Anterior cingulate cortex (tissue), 58 donors: ENCODE results near the gene ZNRF3.
"Not testable (repeated sequence)": the region's sequence is repeated elsewhere in the genome, so short reads cannot be mapped to it uniquely, and the experiment has no call there.

Experiments
- DNase-seq, 58 donors: peaks; one replicate each; lab custom pipeline; 2025; lab: John Stamatoyannopoulos, UW

The ZNRF3 gene

GRCh38 chr22:28905256-28905832, 22.0 kb downstream of the ZNRF3 start:
- no peak for DNase-seq

DNA sequence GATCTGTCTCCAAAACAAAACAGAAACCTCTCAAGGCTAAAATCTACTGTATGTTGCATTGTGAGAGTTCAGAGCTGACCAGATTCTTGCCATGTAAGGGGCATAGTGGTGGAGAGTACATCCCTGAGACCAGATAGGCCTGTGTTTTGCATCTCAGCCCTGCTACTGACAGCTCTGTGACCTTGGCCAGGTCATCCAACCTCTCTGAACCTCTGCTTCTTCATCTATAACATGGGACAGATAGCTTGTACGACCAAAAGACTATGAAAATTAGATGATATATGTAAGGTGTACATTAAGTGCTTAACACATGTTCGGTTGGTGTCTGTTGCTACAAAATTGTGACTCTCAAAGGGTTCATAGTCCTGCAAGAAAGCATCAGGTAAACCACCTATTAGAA, 22.9 kb downstream of the ZNRF3 start:
- no peak for DNase-seq

- no peak for DNase-seq
Observed at GRCh38 chr22:28907311-28908008, 24.1 kb downstream of the ZNRF3 start.

DNA sequence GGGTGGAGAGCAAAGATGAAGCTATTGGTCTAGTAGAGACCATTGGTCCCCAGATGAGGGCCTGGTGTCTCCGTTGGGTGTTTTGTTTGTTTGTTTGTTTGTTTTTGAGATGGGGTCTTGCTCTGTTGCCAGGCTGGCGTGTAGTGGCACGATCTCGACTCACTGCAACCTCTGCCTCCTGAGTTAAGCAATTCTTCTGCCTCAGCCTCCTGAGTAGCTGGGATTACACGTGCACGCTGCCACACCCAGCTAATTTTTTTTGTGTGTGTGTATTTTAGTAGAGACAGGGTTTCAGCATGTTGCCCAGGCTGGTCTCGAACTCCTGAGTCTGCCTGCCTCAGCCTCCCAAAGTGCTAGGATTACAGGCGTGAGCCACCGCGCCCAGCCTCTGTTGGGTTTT, 25.4 kb downstream of the ZNRF3 start:
- DNase-seq = not testable (repeated sequence)

GRCh38 chr22:28909375-28909774, 26.0 kb downstream of the ZNRF3 start:
- DNase-seq = no peak

- DNase-seq = no peak
Observed at GRCh38 chr22:28910569-28911303, 27.4 kb downstream of the ZNRF3 start.

- no peak for DNase-seq
Observed at GRCh38 chr22:28911304-28911690, 27.9 kb downstream of the ZNRF3 start.

DNA sequence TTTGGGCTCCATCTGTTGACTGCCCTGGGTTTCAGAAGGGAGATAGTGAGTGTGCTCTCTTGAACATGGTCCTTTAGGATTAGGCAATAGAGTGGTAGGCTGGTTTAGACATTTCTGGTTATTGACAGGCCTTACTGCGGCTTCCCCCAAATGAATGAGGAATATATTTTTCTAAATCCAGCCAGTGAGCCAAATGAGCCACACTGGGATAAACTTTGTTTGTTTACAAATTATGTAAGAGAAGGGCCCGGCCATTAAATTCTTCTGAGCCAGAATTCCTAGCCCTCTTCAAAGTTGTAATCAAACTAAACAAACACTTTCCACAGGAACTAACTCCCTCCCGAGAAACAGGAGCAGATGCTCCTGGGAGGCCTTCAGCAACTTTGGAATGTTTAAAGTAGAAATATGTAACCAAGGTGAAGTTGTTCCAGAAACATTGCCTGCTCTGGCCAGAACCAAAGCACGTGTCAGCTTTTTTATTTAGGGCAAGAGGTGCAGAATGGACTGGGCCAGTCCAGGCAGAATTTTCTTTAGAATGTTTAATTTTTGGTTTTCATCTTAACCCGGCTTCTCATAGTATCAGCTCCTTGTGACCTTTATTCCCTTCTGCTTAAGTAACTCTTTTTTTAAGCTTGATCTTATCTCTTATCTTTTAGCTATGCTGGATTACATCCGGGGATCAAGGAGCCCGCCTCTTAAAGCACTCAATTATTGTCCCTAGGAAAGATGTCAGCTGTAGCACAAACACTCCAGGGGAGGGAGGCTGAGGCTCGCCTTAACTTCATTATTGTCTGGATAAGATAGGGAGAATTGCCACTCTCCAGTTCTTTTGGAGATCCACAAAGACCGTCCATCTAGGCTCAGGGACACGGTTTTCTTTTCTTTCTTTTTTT, 28.7 kb downstream of the ZNRF3 start:
- DNase-seq = peak in 3 of 58 donors; percentile 12 to 55 (median 13)

- no peak for DNase-seq
Observed at GRCh38 chr22:28914201-28914600, 30.8 kb downstream of the ZNRF3 start.

GRCh38 chr22:28915969-28916368, 32.6 kb downstream of the ZNRF3 start:
- no peak for DNase-seq

GRCh38 chr22:28917747-28918549, 34.6 kb downstream of the ZNRF3 start:
- peak in 27 of 58 donors; percentile 11 to 79 (median 40) for DNase-seq

DNA sequence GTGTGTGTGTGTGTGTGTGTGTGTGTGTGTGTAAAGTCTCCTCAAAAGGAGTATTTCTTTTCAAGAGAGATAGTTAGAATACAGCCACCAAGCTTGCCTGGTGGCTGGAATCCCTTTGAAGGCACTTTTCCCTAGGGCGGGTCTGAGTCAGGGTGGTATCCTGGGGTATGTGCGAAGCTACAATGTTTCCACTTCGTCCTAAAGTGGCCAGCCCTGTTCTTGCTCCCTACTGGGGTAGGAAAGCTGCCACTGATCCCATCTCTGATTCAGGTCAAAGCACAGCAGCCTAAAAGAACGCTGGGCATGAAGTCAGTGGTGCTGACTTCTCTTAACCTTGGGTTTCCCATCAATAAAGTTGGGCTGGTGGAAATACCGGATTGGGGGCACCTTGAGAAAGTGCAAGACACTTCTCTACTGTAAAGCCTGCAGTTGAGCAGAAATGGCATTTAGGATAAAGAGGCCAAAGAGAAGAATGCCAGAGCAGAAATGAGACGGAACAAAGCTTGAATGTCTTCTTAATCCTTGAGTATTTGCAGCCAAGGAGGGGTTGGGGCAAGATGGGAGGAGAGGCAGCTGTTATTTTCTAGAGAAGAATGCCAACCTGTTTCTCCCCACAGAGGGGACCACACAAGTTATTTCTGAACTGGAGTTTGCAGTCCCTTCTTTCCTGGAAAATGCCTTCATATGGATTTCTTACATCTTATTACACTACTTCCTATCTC, 35.3 kb downstream of the ZNRF3 start:
- DNase-seq = no peak

DNA sequence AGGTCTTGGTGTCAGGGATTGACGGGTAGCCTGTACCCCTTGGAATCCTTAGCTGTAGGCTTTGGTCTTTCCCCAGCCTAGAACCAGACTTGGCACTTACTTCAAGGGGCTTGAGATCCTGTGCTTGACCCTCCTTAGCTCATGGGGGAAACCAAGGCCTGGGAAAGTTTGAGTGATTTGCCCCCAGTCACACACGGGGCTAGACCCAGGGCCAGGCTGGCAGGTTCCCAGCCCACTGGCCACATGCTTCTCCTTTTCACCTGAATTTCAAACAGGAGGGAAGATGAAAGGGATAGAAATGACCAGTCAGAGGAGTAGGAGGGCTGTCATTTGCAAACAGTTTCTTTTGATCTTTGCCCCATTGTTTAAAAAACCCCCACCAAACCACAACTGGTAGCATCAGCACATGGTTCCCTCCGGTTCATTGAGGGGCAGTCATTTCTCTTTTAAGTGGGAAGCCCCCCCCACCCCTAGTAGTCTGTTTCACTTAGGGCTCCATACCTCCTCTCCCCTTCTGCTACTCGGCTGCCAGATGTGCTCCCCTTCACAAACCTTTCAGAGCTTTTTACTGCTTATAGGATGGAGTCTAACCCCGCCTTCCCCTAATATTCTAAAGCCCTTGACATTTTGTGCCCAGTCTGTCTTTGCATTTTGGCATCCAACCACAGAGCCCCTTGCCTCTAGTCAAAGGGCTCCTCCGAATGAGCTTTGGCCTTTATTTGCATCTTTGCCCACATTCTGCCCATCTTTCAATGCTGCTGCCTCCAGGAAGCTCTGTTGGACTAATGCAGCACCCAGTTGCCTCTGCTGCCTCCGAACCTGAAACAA, 37.6 kb downstream of the ZNRF3 start:
- DNase-seq = no peak

DNA sequence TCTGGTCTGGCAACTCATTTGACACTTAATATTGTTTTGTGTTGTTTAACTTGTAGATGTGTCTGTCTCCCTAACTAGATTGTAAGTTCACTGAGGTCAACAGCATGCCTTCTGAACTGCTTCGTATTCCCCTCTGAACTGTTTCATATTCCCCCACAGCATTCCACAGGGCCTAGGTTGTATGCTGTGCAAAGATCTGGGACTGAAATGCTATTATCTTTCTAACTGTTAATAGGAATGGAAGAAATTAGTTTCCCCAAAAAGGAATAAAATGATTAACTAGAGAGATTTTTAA, 38.2 kb downstream of the ZNRF3 start:
- no peak for DNase-seq

- DNase-seq = no peak
Observed at GRCh38 chr22:28922540-28923244, 39.3 kb downstream of the ZNRF3 start.

DNA sequence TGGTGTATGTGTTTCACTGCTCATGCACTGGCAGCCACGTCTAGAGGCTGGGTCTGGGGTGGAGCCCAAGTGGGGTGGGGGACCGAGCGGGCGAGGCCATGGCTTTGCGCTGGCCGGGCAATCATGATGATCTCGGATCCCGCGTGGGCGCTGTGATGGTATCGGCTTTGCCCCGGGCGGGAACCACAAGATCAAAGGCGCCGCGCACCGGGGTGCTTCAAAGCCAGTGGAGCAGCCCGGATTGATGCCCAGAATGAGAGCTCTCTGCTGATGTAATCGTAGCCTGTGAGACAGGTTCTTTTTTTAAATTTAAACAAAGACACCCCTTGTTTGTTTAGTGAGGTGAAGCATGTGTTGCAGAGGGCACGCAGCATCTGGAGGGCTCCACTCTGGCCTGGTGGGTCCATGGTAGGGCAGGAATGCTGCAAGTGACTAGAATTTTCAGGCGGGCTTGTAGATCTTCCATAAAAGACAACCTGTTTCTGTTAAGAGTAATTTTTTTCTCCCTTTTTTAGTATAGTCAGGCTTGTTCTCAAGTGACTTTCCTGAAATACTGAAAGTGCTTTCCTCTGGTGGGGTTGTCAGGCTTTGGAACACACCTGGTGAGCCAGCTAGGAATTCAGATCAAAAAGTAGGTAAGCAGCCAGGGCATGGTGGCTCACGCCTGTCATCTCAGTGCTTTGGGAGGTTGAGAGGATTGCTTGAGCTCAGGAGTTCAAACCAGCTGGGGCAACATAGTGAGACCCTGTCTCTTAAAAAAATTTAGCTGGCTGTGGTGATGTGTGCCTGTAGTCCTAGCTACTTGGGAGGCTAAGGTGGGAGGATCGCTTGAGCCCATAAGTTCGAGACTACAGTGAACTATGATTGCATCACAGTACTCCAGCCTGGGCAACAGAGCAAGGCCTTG, 40.7 kb downstream of the ZNRF3 start:
- DNase-seq = peak in 37 of 58 donors; percentile 15 to 60 (median 45)

DNA sequence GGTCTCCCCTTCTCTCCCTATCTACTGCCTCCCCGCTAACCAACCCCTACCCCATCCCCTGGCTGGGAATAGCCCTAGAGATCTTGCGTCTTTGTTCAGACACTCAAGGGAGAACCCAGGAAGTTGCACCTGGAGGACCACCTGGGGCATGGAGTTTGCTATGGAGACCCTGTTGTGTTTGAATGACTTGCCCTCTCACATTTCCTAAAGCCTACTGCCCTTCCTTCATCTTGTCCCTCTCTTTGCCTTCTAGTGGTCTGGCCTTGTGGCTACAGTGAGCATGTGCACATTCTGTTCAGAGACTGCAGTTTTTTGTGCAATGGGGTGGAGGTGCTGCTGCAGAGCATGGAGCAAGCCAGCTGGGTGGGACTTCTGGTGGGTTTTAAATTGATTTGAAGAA, 42.5 kb downstream of the ZNRF3 start:
- DNase-seq = no peak
